ENCODE results near the gene ACVR1C. TPM values are rescaled to one million over a fixed set of nuclear protein-coding genes. Genes with fewer than 3 reads are reported as not detected.

Gene ACVR1C
- total RNA-seq, 1 donor from 2014 or later = 0.95 TPM

GRCh38 chr2:157627594-157628476 lies 829 bp downstream of the ACVR1C start:
- H3K9me3 ChIP-seq (ENCODE audit: insufficient read depth, low read depth, low read length) = no peaks in the 10 kb centered on the region
- peak overlapping the region; percentile 5 for H2AFZ ChIP-seq (ENCODE audit: low read depth, low read length)
- peak overlapping the region; percentile 41 for H3K27ac Mint-ChIP-seq (ENCODE audit: unreplicated experiment)
- no peaks in the 10 kb centered on the region for H3K9me3 Mint-ChIP-seq (ENCODE audit: unreplicated experiment)
- no peaks in the 10 kb centered on the region for H3K36me3 ChIP-seq (ENCODE audit: insufficient read depth, low read length)
- H3K4me3 Mint-ChIP-seq (ENCODE audit: unreplicated experiment) = peak overlapping the region; percentile 84
- DNase-seq (ENCODE audit: low read depth) = peak; percentile 37
- peak overlapping the region; percentile 45 for H3K9ac ChIP-seq (ENCODE audit: low read length)
- H3K27me3 ChIP-seq (ENCODE audit: insufficient read depth, low read length) = peaks cover 6% of the 10 kb centered on the region
- no peak for FAIRE-seq
- TF ChIP-seq EZH2 (IDR thresholded peaks at IDR 0.05; ENCODE audit: insufficient read depth, low read length) (peak; percentile 30), CTCF (IDR thresholded peaks at IDR 0.05; ENCODE audit: insufficient read depth, low read depth, low read length) (no peak)
- peak overlapping the region; percentile 65 for H3K4me3 ChIP-seq (ENCODE audit: insufficient read depth, low read depth, low read length)
- H3K36me3 Mint-ChIP-seq (ENCODE audit: low read depth, unreplicated experiment) = no peaks in the 10 kb centered on the region
- no peaks in the 10 kb centered on the region for H3K79me2 ChIP-seq (ENCODE audit: insufficient read depth, low read length)
- no peaks in the 10 kb centered on the region for H4K20me1 ChIP-seq (ENCODE audit: insufficient read depth, low read length)
- no peak overlapping the region for H3K27ac ChIP-seq (ENCODE audit: low read depth, low read length)
- H3K4me2 ChIP-seq (ENCODE audit: low read length) = peak overlapping the region; percentile 92
- H3K4me1 ChIP-seq (ENCODE audit: insufficient read depth, low read length) = peaks cover 5% of the 10 kb centered on the region
- H3K27me3 Mint-ChIP-seq (ENCODE audit: low read depth, unreplicated experiment) = peaks cover 33% of the 10 kb centered on the region
- peaks cover 8% of the 10 kb centered on the region for H3K4me1 Mint-ChIP-seq (ENCODE audit: low read depth, unreplicated experiment)

- H3K9me3 ChIP-seq (ENCODE audit: insufficient read depth, low read depth, low read length) = no peaks in the 10 kb centered on the region
- Mint-ChIP-seq H3K4me1 (ENCODE audit: low read depth, unreplicated experiment) (peaks cover 8% of the 10 kb centered on the region), H3K36me3 (ENCODE audit: low read depth, unreplicated experiment) (no peaks in the 10 kb centered on the region), H3K27ac (ENCODE audit: unreplicated experiment) (no peak overlapping the region), H3K27me3 (ENCODE audit: low read depth, unreplicated experiment) (peaks cover 34% of the 10 kb centered on the region), H3K9me3 (ENCODE audit: unreplicated experiment) (no peaks in the 10 kb centered on the region), H3K4me3 (ENCODE audit: unreplicated experiment) (no peak overlapping the region)
- H2AFZ ChIP-seq (ENCODE audit: low read depth, low read length) = no peak overlapping the region
- H3K27me3 ChIP-seq (ENCODE audit: insufficient read depth, low read length) = peaks cover 6% of the 10 kb centered on the region
- no peaks in the 10 kb centered on the region for H3K79me2 ChIP-seq (ENCODE audit: insufficient read depth, low read length)
- DNase-seq (ENCODE audit: low read depth) = no peak
- H3K27ac ChIP-seq (ENCODE audit: low read depth, low read length) = no peak overlapping the region
- H4K20me1 ChIP-seq (ENCODE audit: insufficient read depth, low read length) = no peaks in the 10 kb centered on the region
- H3K4me1 ChIP-seq (ENCODE audit: insufficient read depth, low read length) = peaks cover 5% of the 10 kb centered on the region
- H3K9ac ChIP-seq (ENCODE audit: low read length) = no peak overlapping the region
- no peak overlapping the region for H3K4me3 ChIP-seq (ENCODE audit: insufficient read depth, low read depth, low read length)
- no peaks in the 10 kb centered on the region for H3K36me3 ChIP-seq (ENCODE audit: insufficient read depth, low read length)
- FAIRE-seq = no peak
- H3K4me2 ChIP-seq (ENCODE audit: low read length) = no peak overlapping the region
- TF ChIP-seq CTCF (IDR thresholded peaks at IDR 0.05; ENCODE audit: insufficient read depth, low read depth, low read length) (no peak), EZH2 (IDR thresholded peaks at IDR 0.05; ENCODE audit: insufficient read depth, low read length) (no peak)
Measured at GRCh38 chr2:157625296-157625695, 3.4 kb downstream of the ACVR1C start.

- H3K79me2 ChIP-seq (ENCODE audit: insufficient read depth, low read length) = no peaks in the 10 kb centered on the region
- Mint-ChIP-seq H3K4me1 (ENCODE audit: low read depth, unreplicated experiment) (peaks cover 2% of the 10 kb centered on the region), H3K9me3 (ENCODE audit: unreplicated experiment) (no peaks in the 10 kb centered on the region), H3K27me3 (ENCODE audit: low read depth, unreplicated experiment) (peaks cover 13% of the 10 kb centered on the region), H3K4me3 (ENCODE audit: unreplicated experiment) (no peak overlapping the region), H3K36me3 (ENCODE audit: low read depth, unreplicated experiment) (no peaks in the 10 kb centered on the region), H3K27ac (ENCODE audit: unreplicated experiment) (no peak overlapping the region)
- H3K9ac ChIP-seq (ENCODE audit: low read length) = no peak overlapping the region
- DNase-seq (ENCODE audit: low read depth) (peak; percentile 24), FAIRE-seq (no peak)
- no peaks in the 10 kb centered on the region for H3K36me3 ChIP-seq (ENCODE audit: insufficient read depth, low read length)
- H3K27me3 ChIP-seq (ENCODE audit: insufficient read depth, low read length) = peaks cover 3% of the 10 kb centered on the region
- H3K27ac ChIP-seq (ENCODE audit: low read depth, low read length) = no peak overlapping the region
- H2AFZ ChIP-seq (ENCODE audit: low read depth, low read length) = no peak overlapping the region
- H3K4me3 ChIP-seq (ENCODE audit: insufficient read depth, low read depth, low read length) = no peak overlapping the region
- no peak for TF ChIP-seq CTCF (IDR thresholded peaks at IDR 0.05; ENCODE audit: insufficient read depth, low read depth, low read length)
- no peak for TF ChIP-seq EZH2 (IDR thresholded peaks at IDR 0.05; ENCODE audit: insufficient read depth, low read length)
- H3K4me1 ChIP-seq (ENCODE audit: insufficient read depth, low read length) = no peaks in the 10 kb centered on the region
- no peaks in the 10 kb centered on the region for H4K20me1 ChIP-seq (ENCODE audit: insufficient read depth, low read length)
- no peaks in the 10 kb centered on the region for H3K9me3 ChIP-seq (ENCODE audit: insufficient read depth, low read depth, low read length)
- H3K4me2 ChIP-seq (ENCODE audit: low read length) = peak overlapping the region; percentile 27
Measured at GRCh38 chr2:157620956-157621355, 7.7 kb downstream of the ACVR1C start.
